Raji (cell line): ENCODE results near the gene SF3B2.
A peak's percentile ranks its signal among the peaks of the same experiment; 100 is the strongest.

Experiments used
- POLR2A ChIP-seq: IDR thresholded peaks from 2 replicates; pipeline ENCODE4 v1.6.1; 2011; ENCODE audit warnings: low read depth, low read length, control low read depth; ENCODE audit not compliant: insufficient read depth

SF3B2 gene

DNA sequence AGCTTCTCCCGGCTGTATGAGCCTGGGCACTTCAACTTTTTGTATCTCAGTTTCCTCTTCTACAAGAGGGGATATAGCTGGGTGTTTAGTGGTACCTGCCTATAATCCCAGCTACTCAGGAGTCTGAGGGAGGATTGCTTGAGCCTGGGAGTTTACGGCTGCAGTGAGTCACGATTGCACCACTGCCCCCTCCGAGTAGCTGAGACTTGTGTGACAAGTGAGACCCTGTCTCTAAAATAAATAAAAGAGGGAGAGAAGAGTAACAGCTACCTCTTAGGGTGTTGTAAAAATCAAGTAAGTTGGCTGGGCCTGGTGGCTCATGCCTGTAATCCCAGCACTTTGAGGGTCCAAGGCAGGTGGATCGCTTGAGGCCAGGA, 15.8 kb upstream of the SF3B2 start:
- TF ChIP-seq POLR2A: no peak

GRCh38 chr11:66037327-66037726, 14.8 kb upstream of the SF3B2 start:
- no peak for TF ChIP-seq POLR2A

GRCh38 chr11:66039765-66040164, 12.4 kb upstream of the SF3B2 start:
- TF ChIP-seq POLR2A: no peak

DNA sequence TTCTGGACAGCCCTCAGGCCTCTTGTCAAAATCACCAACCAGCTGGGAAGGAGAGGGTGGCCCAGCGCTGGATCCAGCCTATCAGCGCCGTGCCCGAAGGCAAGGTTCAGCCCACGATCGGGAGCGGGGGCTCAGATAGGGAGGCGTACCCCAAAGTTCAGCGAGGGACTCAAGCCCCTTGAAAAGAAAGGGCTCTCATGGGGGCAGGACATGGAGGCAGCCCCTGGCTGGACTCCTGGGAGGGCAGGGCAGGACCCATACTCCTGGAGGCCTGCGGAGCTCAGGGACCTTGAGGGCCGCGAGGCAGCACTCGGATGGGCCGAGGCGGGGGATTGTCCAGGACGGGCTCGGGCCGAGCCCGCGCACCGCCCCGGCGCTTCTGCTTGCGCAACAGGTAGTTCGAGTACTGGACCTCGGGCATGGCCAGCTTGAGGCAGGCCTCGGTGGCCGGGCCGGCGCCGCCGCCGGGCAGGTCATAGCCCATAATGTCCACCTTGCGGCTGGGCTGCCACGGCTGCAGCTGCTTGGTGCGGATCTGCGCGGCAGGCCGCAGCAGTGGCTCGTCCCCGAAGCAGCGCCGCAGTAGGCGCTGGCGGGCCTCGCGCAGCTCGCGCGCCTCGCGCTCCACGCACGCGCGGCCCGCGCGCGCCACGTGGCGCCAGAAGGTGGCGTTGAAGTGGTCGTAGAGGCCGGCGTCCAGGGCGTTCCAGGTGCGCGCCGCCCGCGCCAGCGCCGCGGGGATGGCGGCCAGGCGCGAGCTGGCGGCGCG, 9.8 kb upstream of the SF3B2 start:
- no peak for TF ChIP-seq POLR2A

DNA sequence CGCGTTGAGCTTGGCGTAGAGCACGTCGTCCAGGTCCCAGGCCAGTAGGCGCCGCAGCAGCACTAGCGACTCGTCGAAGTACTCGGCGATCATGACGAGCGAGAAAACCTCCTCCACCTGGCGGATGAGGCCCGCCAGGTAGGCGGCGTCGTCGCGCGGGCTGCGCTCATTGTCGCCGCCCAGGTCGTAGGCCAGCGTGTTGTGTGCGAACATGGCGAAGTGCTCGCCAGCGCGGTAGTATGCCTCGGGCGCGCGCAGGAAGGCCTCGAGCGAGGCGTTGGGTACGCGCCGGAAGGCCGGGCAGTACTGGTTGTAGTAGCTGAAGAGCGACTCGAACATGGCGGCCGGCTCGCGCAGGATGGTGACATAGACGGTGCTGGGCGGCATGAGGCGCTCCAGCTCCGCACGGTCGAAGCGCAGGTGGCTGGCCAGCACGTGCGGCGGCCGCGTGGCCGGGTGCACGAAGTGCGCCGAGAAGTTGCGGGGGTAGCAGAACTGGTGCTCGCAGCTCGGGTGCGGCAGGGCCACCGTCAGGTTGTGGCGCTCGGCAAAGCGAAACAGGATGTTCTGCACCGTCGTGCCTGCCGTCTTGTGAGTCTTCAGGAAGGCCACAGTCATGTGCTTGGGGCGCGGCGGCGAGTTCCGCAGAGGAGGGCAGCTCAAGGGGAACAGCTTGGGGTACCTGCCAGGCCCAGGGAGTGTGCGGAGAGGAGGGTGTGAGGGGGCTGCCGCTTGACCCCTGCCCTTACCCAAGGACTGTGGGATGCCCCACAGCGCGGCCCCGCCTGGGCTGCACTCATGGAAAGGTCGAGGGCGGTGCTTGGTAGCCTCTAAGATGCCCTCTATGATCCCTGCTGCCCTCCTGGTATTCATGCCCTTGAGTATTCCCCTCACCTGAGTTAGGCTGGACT, 8.9 kb upstream of the SF3B2 start:
- no peak for TF ChIP-seq POLR2A

DNA sequence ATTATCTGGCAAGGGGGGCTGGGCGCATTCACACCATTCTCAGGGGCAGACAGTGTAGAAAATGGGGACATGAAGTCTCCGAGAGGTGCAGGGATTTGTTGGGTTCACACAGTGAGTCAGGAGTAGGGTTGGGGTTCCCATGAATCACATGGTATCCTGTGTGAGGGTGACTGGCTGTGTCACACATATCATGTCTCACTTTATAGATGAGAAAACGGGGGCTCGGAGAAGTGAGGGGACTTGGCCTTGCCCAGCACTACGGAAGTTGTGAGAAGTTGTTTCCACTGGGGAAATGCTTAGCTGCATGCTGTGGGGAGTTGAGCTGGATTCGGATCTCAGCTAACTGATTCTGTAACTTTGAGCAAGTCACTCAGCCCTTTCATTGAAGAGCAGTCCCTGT, 7.4 kb upstream of the SF3B2 start:
- no peak for TF ChIP-seq POLR2A

GRCh38 chr11:66045177-66045639, 7.0 kb upstream of the SF3B2 start:
- peak; percentile 53 for TF ChIP-seq POLR2A

- TF ChIP-seq POLR2A: no peak
Observed at GRCh38 chr11:66046901-66047300, 5.3 kb upstream of the SF3B2 start.

GRCh38 chr11:66047541-66048365, 4.4 kb upstream of the SF3B2 start:
- TF ChIP-seq POLR2A: no peak

DNA sequence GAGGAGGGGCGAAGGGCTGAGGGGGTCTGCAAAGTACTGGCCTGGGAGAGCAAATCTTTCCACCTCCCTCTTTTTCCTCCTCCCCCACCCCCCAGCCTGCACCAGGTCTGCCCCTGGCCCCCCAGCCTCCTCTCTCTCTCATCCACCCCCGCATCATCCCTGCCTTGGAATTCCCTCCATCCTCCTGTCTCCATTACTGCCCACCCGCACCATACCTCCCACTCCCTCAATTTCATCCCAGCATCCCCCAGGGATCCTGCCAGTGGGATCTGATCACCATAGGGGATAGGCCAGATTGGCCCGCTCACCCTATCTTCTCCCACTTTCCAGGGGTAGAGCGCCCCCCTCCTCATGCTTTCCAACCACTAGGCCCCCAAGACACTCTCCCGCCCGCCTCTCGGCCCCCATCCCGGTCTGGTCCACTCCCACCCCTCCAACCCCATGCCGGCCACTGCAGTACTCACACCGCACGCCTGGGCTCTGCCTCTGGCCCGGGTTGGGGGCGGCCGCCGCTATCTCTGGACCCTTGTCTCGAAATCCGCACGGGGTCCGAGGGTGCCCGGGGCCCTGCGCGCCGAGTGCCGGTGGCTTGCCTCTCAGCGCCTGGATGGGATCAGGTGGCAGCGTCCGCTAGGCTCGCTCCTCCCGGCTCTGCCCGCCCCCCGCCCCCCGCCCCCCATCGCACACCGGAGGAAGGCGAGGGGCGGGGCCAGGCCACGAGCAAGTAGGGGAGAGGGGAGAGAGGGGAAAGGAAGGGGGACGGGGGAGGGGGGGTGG, 3.4 kb upstream of the SF3B2 start, which contains the start of gene GAL3ST3:
TSS of gene GAL3ST3 (minus strand) at position 615 of the 777 bp plus-strand sequence. CDS start 3,746 bp downstream, outside the sequence.
- no peak for TF ChIP-seq POLR2A

GRCh38 chr11:66050581-66051231, 1.5 kb upstream of the SF3B2 start:
- TF ChIP-seq POLR2A: no peak

DNA sequence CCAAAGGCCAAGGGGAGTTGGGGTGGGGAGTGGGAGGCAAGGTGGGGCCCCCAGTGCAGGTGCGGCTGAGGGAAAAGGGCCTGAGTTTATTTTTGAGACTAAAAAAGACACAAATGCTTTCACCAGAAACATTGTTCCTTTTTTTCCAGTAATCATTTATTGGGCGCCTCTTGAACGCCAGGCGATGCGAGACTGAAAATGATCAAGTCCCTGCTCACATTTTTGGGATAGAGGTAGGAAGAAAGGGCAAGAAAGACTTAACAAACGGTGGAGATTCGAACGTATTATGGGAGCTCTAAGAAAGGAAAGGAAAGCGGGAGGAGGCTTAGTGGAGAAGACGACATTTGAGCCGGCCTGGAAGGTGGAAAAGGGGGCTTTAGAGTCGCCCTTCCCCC, 796 bp upstream of the SF3B2 start:
- TF ChIP-seq POLR2A: no peak

DNA sequence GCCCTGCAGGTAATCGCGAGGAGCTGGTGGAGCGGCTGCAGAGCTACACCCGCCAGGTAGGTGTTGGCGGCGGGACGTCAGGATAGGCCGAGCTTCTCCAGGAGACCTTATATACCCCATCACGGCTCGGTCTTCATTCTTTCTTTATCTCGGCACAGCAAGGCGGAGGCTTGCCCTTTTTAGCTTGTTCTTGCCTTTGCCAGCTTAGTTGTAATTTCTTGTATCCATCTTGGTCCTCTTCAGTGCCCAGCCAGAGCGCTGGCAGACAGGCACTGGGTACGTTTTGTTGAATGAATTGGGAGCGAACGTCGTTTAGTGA, 459 bp downstream of the SF3B2 start:
- no peak for TF ChIP-seq POLR2A

DNA sequence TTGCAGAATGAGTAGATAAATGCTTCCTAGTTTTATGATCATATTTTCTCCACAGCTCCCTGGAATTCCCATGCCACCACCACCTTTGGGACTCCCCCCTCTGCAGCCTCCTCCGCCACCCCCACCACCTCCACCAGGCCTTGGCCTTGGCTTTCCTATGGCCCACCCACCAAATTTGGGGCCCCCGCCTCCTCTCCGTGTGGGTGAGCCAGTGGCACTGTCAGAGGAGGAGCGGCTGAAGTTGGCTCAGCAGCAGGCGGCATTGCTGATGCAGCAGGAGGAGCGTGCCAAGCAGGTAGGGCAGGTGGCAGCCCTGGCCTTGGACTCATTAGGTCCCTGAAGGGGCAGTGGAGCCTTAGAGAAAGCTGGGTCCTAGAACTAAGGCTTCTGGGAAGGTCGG, 2.9 kb downstream of the SF3B2 start:
- TF ChIP-seq POLR2A: no peak

DNA sequence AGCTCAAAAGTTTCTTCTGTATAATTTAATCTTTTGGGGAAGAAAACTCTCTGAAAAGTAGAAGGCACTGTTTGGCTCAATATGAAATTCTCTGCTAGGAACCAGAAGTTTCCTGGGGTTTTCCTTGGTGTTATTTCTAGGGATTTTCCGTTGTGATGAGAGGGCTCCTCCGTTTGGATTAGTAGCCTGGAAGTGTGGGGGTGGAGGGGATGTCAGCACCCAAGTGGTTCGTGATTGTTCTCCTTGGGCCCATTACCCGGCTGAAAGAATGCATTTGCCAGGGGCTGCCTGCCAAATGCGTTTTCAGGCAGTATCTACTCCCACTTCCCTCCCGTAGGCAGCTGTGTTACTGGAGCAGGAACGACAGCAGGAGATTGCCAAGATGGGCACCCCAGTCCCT, 4.3 kb downstream of the SF3B2 start:
- no peak for TF ChIP-seq POLR2A
